Chondrocyte (in vitro differentiated cells): Measurements from ENCODE around the gene PRKD2. TPM values are rescaled to one million over a fixed set of nuclear protein-coding genes. Genes with fewer than 3 reads are reported as not detected.

Experiments used
- DNase-seq: peaks from one replicate; pipeline ENCODE4 v3.0.0; 2021; ENCODE audit warnings: mixed read lengths, low spot score
- H3K27ac Mint-ChIP-seq: one replicate; pipeline ENCODE4 v1.8.0; 2021; ENCODE audit warnings: mild to moderate bottlenecking, moderate library complexity, mixed read lengths; ENCODE audit not compliant: unreplicated experiment
- H3K27me3 Mint-ChIP-seq: 2 replicates; pipeline ENCODE4 v1.8.0; 2021; ENCODE audit warnings: low read depth, mixed read lengths
- H3K36me3 Mint-ChIP-seq: 2 replicates; pipeline ENCODE4 v1.8.0; 2021; ENCODE audit warnings: low read depth, mixed read lengths
- H3K4me1 Mint-ChIP-seq: 2 replicates; pipeline ENCODE4 v1.8.0; 2021; ENCODE audit warnings: low read depth, mild to moderate bottlenecking, mixed read lengths
- H3K4me3 Mint-ChIP-seq: one replicate; pipeline ENCODE4 v1.8.0; 2021; ENCODE audit warnings: mild to moderate bottlenecking, moderate library complexity, mixed read lengths; ENCODE audit not compliant: unreplicated experiment
- H3K9me3 Mint-ChIP-seq: 2 replicates; pipeline ENCODE4 v1.8.0; 2021; ENCODE audit warnings: low read depth, mixed read lengths
- CTCF ChIP-seq: fragments of 200-600 bp; sonication (generic); IDR thresholded peaks from 2 replicates; pipeline ENCODE4 v1.5.0; 2021; ENCODE audit warnings: antibody characterized with exemption, mild to moderate bottlenecking, moderate library complexity
- total RNA-seq: library from RNA; stranded (reverse); gene quantifications from 3 replicates; pipeline ENCODE4 v1.2.1, GENCODE V29; 2021

PRKD2 gene
- total RNA-seq, 1 donor from 2014 or later, result 23.3 TPM

DNA sequence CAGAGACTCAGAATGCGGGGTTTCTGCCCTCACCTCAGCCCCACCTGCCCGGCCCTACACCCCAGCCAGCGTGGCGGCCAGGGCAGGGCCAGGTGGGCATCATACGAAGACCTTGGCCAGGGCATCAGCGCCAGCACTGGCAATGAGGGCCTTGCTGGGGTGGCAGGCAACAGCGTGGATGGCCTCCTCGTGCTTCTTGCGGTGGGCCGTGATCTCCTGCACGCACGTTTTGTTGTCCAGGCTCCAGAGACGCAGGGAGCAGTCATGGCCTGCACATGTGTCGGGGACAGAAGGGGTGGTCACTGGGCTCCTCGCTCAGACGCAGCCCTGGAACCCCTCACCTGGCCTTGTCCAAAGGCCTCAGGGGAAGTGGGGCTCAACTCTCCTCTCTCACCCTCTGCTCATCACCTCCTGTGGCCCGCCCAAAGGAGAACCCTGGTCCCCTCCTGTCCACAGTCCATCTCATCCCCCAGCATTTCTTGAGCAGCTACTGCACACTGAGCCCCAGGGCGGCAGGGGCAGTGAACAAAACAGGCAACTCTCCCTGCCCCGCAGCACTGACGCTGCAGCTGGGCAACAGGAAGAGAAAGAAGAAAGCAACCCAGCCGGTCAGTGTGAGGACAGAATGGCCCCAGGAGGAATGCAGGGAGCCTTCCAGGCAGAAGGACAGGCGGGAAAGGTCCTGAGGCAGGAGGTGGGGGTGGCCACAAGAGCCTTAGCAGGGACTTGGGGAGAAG is 3.8 kb upstream of the PRKD2 start:
- H3K27ac Mint-ChIP-seq, result peak overlapping the region; percentile 46
- H3K36me3 Mint-ChIP-seq, result peaks cover 13% of the 10 kb centered on the region
- no peak for DNase-seq
- no peak overlapping the region for H3K4me3 Mint-ChIP-seq
- no peaks in the 10 kb centered on the region for H3K27me3 Mint-ChIP-seq
- H3K4me1 Mint-ChIP-seq, result peaks cover 13% of the 10 kb centered on the region
- TF ChIP-seq CTCF, result no peak
- no peaks in the 10 kb centered on the region for H3K9me3 Mint-ChIP-seq

- no peaks in the 10 kb centered on the region for H3K27me3 Mint-ChIP-seq
- no peaks in the 10 kb centered on the region for H3K9me3 Mint-ChIP-seq
- peaks cover 10% of the 10 kb centered on the region for H3K36me3 Mint-ChIP-seq
- no peak for DNase-seq
- peaks cover 21% of the 10 kb centered on the region for H3K4me1 Mint-ChIP-seq
- TF ChIP-seq CTCF, result no peak
- peak overlapping the region; percentile 82 for H3K27ac Mint-ChIP-seq
- no peak overlapping the region for H3K4me3 Mint-ChIP-seq
Measured at GRCh38 chr19:46719629-46720502, 3.0 kb upstream of the PRKD2 start.

DNA sequence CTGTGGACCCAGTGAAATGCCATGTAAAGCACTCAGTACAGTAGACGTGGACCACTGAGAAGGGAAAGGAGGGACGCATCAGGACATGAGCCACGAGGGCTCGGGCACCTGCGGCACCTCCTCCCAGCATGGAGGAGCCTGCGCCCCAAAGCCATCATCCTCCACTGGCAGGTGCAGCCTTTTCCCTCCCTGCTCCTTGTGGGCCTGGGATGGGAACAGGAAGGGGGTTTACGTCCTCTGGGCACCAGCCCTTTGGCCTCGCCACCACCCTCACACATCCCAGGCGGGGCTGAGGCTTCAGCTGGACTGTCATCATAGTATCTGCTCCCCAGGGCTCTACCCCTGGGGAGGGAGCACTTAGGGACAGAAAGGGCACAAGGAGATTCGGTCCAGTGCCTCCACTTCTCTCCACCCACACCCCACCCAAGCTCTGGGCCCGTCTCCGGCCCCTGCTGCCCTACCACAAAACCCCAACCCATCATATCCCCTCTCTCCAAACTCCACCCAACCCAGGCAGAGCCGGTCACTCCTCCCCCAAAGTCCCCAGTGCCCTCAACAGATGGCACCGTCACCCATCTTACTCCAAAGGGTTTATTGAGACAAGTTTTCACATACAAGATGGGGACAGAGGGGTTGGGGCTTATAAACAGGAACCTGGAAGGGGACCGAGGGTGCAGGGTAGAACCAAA is 2.2 kb upstream of the PRKD2 start:
- H3K4me3 Mint-ChIP-seq, result no peak overlapping the region
- H3K27ac Mint-ChIP-seq, result peak overlapping the region; percentile 82
- no peak for DNase-seq
- H3K27me3 Mint-ChIP-seq, result no peaks in the 10 kb centered on the region
- peaks cover 25% of the 10 kb centered on the region for H3K4me1 Mint-ChIP-seq
- no peaks in the 10 kb centered on the region for H3K9me3 Mint-ChIP-seq
- H3K36me3 Mint-ChIP-seq, result peaks cover 10% of the 10 kb centered on the region
- TF ChIP-seq CTCF, result no peak

DNA sequence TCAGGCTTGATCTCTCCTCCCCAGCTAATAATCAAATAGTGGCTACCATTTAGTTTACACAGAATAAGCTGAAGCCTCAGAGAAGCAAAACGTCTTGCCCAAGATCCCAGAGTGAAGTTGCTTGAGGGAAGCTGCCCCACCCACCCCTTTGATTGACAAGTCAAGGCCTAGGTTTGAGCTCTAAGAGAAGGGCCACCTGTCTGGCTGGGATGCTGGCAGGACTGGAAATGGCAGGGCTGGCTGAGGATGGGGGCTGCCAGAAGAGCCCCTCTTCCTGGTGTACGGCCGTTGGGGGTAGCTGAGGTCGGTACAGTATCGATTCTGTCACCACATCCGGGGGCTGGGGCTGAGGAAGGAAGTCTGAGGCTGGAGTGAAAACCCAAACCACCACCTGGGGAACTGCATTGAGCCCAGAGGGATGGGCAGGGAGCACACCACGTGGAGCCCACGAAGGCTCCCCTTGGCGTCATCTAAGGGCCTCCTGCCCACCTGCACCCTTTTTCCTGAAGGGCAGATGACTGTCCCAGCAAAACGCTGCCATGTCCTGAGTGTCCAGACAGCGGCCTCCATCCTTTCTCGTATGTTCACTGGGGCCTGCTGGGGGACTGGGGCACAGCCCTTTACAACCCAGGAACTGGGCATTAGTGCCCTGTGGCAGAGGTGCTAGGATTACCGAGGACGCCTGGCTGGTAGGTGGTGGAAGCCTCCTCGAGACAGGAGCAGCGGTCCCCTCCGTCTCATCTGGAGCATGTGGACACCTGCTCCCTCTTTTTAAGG is 1.4 kb upstream of the PRKD2 start:
- Mint-ChIP-seq H3K4me1 (peaks cover 32% of the 10 kb centered on the region), H3K4me3 (no peak overlapping the region), H3K36me3 (peaks cover 10% of the 10 kb centered on the region), H3K9me3 (no peaks in the 10 kb centered on the region), H3K27me3 (no peaks in the 10 kb centered on the region), H3K27ac (peak overlapping the region; percentile 29)
- TF ChIP-seq CTCF, result no peak
- DNase-seq, result no peak
